Activated CD4-positive, alpha-beta T cell treated with anti-CD3 and anti-CD28 coated beads, Interleukin-10, Interleukin-2, amounts not matched to agents 100 ng/mL and 50 ng/mL, durations not matched to agents 16 hours and 8 hours (primary cell): ENCODE measurements around the gene TNFSF9.
"Not testable (repeated sequence)": the region's sequence is repeated elsewhere in the genome, so short reads cannot be mapped to it uniquely, and the experiment has no call there.

Experiments used
- DNase-seq: peaks from one replicate; pipeline ENCODE4 v3.0.0-alpha.2; 2020

TNFSF9 gene

GRCh38 chr19:6577476-6578125 lies 46.8 kb downstream of the TNFSF9 start:
- peak; percentile 28 for DNase-seq

GRCh38 chr19:6579450-6580178 lies 48.8 kb downstream of the TNFSF9 start:
- DNase-seq: no peak

- DNase-seq: no peak
Measured at GRCh38 chr19:6580313-6580712, 49.5 kb downstream of the TNFSF9 start.

GRCh38 chr19:6582515-6583484 lies 52.0 kb downstream of the TNFSF9 start:
- not testable (repeated sequence) for DNase-seq
